ENCODE results near the gene STAT1. TPM values are rescaled to one million over a fixed set of nuclear protein-coding genes. Genes with fewer than 3 reads are reported as not detected.

Gene STAT1
- total RNA-seq, 1 donor from 2014 or later: 31.5 TPM

DNA sequence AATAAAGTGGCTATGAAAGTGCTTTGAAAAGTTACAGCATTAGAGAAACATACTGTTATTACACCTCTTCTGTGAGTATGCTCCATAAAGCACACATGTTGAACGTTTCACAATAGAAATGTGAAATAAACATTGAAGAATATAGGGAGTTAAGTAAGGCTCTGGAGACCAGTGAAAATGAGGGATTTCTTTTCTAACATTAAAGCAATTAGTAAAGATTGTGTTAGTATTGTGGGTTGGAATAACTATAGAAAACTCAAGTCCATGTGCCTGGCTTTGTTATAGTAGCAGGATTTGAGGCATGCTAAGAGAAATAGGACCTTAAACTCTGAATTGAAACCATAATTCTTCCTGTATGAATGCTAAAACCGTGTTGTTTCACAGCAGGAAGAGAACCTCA lies 70.3 kb downstream of the STAT1 start:
- DNase-seq: no peak
- intact Hi-C loops (cut with DNase I): no loop called here
- ATAC-seq (ENCODE audit: poor library complexity): no peak

DNA sequence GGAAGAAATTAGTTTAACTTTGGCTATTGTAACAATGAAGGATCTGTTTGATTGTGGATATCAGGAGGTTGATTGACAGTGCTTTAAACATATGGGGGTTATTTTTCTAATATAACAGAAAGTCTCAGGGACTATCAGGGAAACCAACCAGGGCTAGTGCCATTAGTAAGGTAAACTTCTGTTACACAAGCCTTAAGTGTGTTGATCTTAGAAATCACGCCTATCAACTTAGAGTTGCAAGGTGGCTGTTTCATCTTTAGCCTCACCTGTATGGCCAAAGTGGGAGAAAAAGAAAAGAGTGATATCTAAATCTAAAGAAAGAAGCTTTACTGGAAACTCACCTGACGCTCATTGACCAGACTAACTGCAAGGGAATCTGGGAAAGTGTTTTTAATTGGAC lies 71.3 kb downstream of the STAT1 start:
- ATAC-seq (ENCODE audit: poor library complexity) (no peak), DNase-seq (no peak)
- intact Hi-C loops (cut with DNase I): no loop called here

- intact Hi-C loops (cut with DNase I): no loop called here
Measured at GRCh38 chr2:190941571-190941970, 72.4 kb downstream of the STAT1 start.

GRCh38 chr2:190940454-190940853 lies 73.5 kb downstream of the STAT1 start:
- intact Hi-C loops (cut with DNase I): no loop called here
- ATAC-seq (ENCODE audit: poor library complexity): peak; percentile 41
- DNase-seq: no peak

More at GRCh38 chr2:190941571-190941970, 72.4 kb downstream of the STAT1 start:
- ATAC-seq (ENCODE audit: poor library complexity): no peak
- no peak for DNase-seq

- intact Hi-C loops (cut with DNase I): no loop called here
- no peak for ATAC-seq (ENCODE audit: poor library complexity)
Measured at GRCh38 chr2:190938771-190939335, 75.1 kb downstream of the STAT1 start.

DNA sequence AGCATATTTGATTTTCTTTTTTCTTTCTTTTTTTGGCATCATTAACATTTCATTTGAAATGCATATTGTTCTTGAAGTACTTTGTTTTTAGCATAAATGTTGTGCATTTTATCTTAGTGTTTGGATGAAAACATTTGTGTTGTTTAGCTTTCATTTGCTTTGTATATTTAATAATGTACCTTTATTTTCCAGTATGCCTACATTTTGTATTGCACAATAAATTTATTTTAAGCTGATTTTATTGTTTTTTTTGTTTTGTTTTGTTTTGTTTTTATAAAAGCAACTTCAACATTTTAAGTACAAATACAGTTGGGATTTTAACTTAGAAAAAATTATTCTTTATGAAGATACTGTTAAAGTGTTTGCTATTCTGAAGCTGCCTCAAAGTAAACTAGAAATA lies 78.9 kb downstream of the STAT1 start:
- ATAC-seq (ENCODE audit: poor library complexity) (no peak), DNase-seq (no peak)
- intact Hi-C loops (cut with DNase I): no loop called here

More at GRCh38 chr2:190938771-190939335, 75.1 kb downstream of the STAT1 start:
- no peak for DNase-seq

DNA sequence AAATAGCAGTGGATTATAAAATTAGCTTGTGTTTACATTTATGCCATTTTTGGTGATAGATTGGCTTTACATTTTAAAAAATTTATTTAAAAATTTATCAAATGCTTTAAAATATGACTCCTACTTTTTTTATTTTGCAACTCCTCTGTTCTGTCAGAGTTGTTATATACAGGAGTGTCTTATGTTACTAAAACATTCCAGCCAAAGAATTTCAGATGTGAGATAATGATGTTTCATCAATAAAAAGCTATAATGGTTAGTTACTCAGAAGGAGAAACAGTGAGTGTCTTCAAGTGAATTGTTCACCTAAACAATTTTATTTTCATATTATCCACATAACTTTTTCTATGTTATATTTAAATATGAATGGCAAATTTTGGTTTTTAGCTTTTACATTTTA lies 80.6 kb downstream of the STAT1 start:
- ATAC-seq (ENCODE audit: poor library complexity): no peak
- no peak for DNase-seq

DNA sequence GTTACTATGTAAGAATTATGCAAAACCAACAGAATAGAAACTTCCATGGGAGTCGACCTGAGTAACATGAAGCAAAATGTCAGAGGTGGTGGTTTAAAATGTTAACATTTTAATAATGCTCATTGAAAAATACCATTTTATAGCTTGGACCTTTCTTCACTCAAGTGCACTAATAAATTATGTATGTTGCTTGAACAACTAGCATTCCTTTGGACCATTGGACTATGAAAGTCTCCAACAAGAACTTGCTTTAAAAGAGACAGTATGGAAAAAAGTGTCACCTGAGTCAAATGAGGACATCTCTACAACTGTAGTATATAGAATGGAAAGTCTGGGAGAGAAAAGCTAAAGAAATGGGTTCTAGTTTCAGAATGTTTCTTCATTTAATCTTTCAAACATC lies 81.5 kb downstream of the STAT1 start:
- ATAC-seq (ENCODE audit: poor library complexity) (no peak), DNase-seq (no peak)
- intact Hi-C loops (cut with DNase I): no loop called here

More for the DNA sequence above, 80.6 kb downstream of the STAT1 start:
- intact Hi-C loops (cut with DNase I): no loop called here

- no peak for DNase-seq
- intact Hi-C loops (cut with DNase I): no loop called here
- ATAC-seq (ENCODE audit: poor library complexity): no peak
Measured at GRCh38 chr2:190930411-190930810, 83.6 kb downstream of the STAT1 start.

DNA sequence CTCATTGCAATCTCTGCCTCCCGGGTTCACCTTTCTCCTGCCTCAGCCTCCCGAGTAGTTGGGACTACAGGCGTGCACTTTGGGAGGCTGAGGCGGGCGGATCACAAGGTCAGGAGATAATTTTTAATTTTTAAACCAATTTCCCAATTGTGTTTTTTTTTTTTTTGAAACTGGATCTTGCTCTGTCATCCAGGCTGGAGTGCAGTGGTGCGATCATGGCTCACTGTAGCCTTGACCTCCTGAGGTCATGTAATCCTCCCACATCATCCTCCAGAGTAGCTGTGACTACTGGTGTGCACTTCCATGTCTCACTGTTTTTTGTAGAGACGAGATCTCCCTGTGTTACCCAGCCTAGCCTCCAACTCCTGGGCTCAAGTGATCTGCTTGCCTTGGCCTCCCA lies 84.1 kb downstream of the STAT1 start:
- no peak for DNase-seq
- intact Hi-C loops (cut with DNase I): no loop called here
- ATAC-seq (ENCODE audit: poor library complexity): no peak

DNA sequence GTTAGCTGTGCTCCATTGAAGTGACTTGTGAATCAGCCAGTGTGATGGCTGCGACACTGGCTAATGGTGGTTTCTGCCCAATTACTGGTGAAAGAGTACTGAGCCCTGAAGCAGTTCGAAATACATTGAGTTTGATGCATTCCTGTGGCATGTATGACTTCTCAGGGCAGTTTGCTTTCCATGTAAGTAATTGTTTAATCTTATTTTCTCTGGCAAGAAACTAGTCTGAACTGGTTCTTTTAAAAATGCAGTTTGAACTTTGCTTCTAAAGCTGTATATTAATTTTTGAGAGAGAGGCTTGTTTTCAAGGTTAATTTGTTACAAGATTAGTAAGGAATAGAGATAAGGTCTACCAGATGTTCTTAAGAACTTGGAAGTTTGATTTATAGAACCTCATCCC lies 86.7 kb downstream of the STAT1 start:
- intact Hi-C loops (cut with DNase I): no loop called here
- no peak for DNase-seq
- no peak for ATAC-seq (ENCODE audit: poor library complexity)

GRCh38 chr2:190922376-190922775 lies 91.6 kb downstream of the STAT1 start:
- intact Hi-C loops (cut with DNase I): no loop called here
- ATAC-seq (ENCODE audit: poor library complexity) (no peak), DNase-seq (no peak)

DNA sequence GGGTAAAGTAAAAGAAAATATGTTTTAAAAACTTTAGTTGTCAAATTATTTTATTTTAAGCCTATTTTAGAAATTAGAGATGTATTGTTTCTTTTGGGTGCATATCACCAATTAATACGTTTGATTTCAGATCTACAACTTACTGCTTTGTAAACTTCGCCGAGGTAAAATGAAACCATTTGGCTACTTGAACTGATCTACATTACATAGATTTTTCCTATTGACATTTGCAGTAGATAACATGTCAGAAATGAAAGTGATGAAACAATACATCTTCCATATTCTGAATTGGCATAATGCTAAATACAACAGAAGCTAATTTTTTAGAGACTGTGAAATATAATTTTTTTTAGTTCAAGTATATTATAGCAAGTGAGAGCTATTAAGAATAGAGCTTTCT lies 93.9 kb downstream of the STAT1 start:
- intact Hi-C loops (cut with DNase I): no loop called here
- no peak for ATAC-seq (ENCODE audit: poor library complexity)
- DNase-seq: no peak

Other genes starting within 250 kb of the STAT1 start
- gene GLS, start 133.3 kb downstream of the STAT1 start, total RNA-seq: 52.3 TPM
- gene STAT4, start 136.8 kb upstream of the STAT1 start, total RNA-seq: 0.70 TPM
- gene MYO1B, start 231.2 kb upstream of the STAT1 start, total RNA-seq: 16.8 TPM

Data from Right ventricle myocardium superior (tissue), 1 donor.